Activated gamma-delta T cell (primary cell): ENCODE measurements around the gene PLD5.

Source experiments
- DNase-seq: peaks from one replicate; lab custom pipeline; 2025; lab: John Stamatoyannopoulos, UW
- total RNA-seq, 2 donors: gene quantifications; one replicate each; lab custom pipeline; 2026; lab: John Stamatoyannopoulos, UW

PLD5 gene
- 0 reads per million in 2 donors for total RNA-seq

DNA sequence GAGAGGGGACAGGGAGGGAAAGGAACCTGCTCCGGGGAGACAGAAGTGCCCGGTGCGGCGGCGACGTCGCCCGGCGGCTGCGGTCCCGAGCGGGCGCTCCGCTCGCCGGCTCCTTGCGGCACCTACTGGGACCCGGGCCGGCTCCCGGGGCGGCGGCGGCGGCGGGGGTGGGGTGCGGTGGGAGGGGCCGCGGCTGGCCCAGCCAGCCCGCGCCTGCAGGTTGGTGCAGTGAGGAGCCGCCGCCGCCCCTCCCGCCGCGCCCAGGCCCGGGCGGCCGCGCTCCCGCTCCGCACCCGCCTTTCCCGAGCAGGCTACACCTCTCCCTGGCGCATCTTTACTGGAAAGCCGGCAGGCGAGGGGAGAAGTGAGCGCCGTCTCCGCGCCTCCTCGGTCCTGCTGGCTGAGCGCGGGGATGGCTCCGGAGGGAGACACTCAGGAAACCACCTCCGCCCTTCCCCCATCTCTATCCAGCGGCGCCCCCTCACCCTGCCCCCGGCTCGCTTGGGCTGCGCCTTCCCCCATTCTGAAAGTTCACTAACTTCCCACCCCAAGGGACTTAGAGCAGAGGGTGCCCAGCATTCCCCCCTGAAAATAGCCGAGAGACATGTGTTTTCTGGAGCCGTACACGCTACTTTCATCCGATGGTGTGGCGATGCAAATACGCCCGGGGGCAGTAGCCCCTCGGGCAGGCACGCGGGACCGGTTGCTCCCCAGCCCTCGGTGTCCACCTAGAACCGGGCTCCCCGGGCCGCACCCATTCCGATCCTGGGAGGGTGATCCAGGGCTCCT, at the start of gene PLD5:
Gene PLD5 (minus strand): TSS at position 127 of the 789 bp plus-strand sequence.
- no peak for DNase-seq

DNA sequence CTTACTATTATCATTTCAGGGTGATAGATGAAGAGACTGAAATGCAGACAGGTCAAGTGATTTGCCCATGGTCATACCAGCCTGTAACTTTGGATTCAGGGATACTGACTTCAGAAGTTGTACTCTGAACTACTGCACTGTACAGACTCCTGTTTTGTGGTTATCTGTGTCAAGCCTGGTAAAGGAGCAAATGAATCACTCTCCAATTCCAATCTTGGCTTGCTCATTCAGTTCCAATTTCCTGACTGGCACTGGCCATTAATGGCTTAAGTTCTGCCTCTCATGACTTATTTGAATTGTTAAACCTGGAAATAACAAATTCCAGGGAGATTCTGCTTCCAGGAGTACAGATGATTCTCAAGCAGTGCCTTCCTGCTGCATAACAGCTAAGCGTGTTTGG, 45.4 kb upstream of the PLD5 start:
- no peak for DNase-seq

DNA sequence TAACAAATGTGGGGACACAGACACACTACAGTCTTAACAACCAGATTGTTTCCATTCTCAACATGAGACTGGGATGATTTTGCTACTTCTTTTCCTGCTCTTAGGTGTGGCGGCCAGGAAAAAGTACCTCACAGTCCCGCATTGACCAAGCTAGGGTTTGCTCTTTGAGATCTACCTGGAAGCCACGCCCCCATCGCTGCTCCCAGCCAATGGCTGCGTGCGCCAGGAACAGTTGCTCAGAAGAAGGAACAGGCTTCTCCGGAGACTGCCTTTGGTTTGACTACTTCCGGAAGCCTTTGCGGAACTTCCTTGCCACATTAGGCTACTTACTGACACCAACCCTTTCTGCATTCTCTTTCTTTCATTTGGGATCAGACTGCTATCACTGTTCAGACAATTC, 44.2 kb upstream of the PLD5 start:
- DNase-seq, result no peak

DNA sequence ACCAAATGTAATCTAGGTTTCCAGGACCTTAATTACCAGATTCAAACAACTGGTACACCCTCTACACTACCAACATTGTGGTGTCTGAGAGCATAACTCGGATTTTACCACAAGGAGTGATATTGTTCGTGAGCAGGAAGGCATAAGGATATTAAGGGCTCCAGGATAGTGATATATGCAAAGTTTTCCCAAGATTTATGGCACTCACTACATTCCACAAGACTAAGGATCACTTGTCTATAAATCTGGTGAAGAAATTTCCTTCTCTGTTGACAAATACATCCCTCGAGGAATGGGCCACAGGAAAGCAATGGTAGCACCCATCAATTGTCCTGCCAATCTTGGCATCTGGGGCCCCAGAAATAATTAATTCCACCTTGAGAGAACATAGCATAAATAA, 43.1 kb upstream of the PLD5 start:
- no peak for DNase-seq

DNA sequence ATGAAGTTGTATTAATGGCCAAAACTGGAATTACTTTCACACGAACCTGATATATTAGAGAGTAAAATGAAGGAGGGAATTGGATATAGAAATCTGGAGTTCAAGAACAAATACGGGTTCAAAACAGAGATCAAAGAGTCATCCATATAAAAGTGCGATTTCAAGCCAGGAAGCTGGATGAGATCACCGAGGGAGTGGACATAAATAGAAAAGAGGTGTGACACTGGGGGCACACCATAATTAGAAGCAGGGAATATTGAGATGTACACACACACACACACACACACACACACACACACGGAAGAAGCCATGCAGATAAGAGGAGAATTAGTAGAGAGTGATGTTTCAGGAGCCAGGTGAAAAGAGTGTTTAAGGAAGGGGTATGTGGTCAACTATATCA, 32.3 kb upstream of the PLD5 start:
- no peak for DNase-seq

- no peak for DNase-seq
Measured at GRCh38 chr1:242556276-242556675, 31.8 kb upstream of the PLD5 start.

GRCh38 chr1:242554577-242554976, 30.1 kb upstream of the PLD5 start:
- DNase-seq, result no peak

GRCh38 chr1:242546849-242547729, 22.6 kb upstream of the PLD5 start:
- DNase-seq, result no peak

GRCh38 chr1:242546441-242546840, 21.9 kb upstream of the PLD5 start:
- DNase-seq, result no peak

DNA sequence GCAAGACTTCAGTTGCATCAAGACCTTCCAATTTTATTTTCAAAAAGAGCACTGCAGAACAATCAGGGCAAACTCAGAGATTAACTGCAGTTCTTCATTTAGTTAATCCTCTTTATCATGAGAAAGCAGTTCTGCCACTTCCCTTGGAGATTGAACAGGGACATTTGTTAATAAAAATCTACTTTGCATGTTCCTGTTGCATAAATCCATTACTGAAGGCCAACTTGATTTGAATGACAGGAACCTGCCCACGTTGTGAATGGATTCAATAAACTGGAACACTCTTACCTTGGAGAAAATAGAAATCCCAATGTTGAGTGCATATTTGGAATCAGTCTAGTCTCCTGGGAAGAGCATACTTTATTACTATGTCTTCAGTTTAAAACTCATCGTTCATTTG, 19.6 kb upstream of the PLD5 start:
- DNase-seq, result no peak

DNA sequence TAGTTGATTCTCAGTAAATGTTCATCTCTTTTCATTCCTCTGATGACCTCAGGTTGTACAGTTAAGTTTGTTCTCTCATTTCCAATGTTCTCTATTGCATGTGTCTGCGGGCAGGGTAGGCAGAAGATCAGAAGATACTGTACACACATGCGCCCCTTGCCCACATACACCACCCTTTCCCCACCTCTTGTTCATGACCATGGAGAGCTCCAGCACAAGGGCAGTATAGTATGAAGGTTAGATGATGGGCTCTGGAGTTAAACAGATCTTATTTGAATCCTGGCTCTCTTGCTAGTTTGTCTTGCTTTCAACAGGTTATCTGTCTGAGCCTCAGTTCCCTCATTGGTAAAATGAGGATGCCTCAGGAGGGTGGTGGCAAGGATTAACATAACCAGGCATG, 17.8 kb upstream of the PLD5 start:
- DNase-seq, result no peak

DNA sequence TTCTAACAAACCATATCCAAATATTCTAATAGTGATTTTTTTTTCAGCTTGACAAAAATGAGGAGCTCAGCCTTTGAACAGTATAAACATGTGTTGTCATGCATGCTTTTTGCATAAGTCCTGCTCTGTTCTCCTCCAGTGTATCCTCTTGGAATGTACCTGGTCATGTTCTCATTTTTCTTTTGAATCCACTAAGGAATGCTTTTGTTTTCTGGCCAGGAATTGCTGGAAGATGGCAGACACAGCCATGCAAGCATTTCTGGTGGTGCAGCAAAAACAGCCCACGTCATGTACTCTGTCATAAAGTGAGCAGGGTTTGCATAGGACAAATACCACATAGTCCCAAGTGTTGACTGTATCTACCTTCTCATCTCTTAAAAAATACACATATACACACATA, 11.5 kb upstream of the PLD5 start:
- no peak for DNase-seq

DNA sequence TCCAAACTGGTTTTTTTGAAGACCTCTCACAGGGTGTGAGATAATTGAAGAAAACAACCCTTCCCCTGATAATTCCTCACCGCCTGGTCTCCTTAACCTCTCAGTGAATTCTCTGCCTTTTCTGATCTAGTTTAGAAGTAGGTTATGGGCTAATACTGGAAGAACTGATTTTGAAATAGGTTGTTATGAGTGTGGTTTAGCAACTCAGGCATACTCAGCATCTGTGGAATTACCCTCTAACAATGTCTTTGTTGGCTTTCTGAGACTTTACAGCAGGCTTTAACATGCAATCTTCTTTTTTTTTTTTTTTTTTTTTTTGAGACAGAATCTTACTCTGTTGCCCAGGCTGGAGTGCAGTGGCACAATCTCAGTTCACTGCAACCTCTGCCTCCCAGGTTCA, 10.3 kb upstream of the PLD5 start:
- DNase-seq, result no peak

DNA sequence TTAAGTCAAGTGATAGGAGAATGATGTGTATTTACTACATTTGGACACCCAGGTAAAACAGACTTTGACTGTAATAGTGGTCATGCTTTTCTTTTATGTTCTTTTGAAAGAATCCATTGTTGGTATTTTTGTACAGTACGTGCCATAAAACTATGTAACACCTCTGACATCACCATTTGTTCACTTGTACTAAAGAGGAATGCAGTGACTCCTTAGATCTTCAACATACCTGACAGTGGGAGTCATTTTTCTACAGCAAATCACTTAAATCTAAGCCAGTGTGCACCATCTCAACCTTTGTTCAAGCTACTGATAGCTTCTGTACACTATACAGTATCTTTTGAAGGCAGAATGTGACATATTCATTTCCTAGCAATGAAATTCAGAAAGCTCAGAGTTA, 6.3 kb upstream of the PLD5 start:
- no peak for DNase-seq

- DNase-seq, result no peak
Measured at GRCh38 chr1:242525769-242526168, 1.3 kb upstream of the PLD5 start.

DNA sequence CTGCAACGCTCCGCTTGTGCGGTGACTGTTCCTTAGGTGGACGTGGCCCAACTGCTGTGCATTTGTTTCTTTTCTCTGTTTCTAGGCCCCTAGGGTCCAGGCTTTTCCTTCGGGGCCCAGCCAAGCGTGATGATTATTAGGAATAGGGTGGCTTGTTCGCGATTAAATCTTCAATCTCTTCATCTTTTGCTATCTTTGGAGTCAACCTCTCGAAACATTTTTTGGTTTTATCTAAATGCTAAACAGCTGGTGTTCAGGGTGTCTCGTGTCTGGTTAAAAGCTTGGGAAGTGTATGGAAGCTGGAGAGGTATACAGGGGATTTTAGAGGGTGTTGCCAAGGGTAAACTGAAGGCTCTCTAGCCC, 844 bp upstream of the PLD5 start:
- DNase-seq, result no peak

DNA sequence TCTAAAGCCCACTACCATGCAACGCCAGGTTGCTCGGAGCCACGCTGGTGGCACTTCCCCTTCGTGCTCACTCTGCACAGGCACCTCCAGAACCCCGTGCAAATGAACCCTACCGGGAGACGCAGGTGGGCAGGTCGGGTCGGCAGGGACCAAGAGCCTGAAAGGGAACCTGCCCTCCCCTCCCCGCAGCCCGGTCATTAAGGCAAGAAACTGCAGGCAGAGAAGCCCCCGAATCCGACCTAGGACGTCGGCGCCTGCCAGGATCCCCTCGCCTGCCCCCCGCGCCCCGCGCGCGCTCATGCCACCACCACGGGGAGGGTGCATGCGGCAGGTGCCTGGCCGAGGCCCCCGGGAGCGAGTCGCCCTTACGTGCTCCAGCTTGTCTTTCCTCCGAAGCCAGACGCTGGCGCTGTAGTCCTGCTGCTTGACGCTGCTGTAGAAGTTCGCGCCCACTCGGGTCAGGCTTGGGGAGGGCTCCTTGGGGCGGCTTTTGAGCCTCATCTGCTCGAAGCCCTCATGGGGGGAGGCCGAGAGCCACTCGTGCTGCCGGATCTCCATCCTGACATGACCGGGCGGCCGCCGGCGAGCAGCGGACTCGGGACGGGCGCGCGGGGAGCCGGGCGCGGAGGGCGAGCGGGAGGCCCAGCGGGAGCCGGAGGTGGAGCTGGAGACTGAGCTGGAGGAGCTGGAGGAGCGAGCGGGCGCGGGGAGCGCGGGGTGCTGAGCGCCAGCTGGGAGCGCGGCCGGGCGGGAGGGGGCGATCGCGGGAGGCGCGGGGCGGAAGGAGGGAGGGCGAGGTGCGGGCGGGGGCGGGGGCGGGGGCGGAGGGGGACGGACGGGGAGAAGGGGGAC, 552 bp downstream of the PLD5 start:
- no peak for DNase-seq

DNA sequence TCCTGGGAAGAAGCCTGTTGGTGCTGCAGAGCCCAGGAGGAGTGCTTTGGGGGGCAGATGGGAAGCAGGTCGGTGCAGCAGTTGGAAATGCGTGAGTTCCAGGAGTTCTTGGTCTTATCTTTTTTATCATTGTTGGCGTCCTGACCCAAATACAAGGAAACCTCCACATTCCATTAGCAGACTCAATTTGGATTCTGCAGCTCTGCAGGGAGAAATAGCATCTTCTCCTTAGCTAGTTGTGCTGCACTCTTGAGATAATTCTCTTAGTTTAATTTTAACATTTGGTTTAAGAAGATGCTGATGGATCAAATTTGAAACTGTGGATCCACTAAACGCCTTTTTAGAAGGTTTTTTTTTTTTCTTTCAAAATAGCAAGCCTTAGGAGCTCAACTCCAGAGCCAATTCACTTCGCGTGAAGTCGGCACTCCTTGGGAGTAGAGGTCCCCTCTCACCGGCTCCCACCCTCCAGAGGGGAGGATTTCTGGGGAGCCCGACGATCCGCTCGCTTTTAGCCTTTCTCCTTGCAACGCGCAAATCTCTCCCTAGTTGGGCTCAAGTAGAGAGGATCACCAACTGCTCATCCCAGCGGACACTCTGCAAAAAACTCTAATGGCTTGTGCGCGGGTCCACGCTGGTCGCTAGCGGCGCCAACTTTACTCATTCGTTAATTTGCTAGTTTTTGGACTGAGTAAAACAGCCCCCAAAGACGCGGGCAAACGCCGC, 1.3 kb downstream of the PLD5 start:
- no peak for DNase-seq

DNA sequence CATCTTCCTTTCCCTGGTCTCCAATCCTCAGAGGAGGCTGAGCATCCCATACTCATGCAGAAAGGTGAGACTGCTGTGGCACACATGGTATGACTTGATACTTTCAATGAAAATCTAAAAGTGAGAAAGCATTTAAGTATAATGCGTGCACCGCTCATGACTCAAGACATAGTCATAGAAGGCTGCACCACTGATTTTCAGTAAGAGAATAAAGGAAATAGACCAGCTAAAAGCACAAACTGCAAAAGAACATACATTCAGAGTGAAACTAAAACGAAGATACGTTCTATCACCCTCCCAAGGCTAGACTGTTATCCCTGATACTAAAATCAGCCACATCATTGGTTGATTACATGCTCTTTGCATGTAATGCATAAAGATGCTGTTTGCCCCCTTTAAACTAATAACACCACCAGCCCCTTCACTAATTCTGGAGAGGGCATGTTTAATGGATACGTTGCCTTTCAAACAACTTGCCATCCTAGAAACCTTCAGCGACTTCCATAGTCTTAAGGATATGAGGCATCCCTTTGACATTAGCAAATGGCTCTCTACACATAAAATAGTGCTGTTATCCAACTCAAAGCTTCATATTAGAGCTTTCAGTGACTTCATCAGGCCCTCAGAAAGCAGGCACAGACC, 2.1 kb downstream of the PLD5 start:
- DNase-seq, result no peak

DNA sequence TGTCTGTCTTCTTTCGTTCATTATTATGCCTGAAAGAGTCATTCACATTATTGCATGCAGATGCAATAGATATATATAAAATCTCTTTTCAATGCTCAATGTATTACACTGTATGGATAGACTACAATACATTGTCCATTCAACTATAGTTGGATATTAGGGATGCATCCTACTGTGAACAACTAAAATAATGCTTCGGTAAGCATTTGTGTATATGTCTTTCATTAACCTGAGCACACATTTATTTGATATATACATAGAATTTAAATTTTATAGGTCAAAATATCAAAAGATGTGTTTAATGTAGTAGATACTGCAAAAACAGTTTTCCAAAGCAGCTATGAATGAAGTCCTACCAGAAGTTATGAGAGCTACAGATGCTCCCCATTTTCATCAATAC, 8.9 kb downstream of the PLD5 start:
- no peak for DNase-seq

- no peak for DNase-seq
Measured at GRCh38 chr1:242506724-242507123, 17.8 kb downstream of the PLD5 start.
